GM21381 (cell line): ENCODE data around the gene RBM28.
"Not testable (repeated sequence)": the region's sequence is repeated elsewhere in the genome, so short reads cannot be mapped to it uniquely, and the experiment has no call there.

ENCODE experiments used
- ATAC-seq: cut with Tn5 transposase; IDR thresholded peaks from one replicate; pipeline ENCODE4 v1.9.1; 2021; ENCODE audit warnings: mild to moderate bottlenecking, moderate library complexity; ENCODE audit not compliant: unreplicated experiment

RBM28 gene

DNA sequence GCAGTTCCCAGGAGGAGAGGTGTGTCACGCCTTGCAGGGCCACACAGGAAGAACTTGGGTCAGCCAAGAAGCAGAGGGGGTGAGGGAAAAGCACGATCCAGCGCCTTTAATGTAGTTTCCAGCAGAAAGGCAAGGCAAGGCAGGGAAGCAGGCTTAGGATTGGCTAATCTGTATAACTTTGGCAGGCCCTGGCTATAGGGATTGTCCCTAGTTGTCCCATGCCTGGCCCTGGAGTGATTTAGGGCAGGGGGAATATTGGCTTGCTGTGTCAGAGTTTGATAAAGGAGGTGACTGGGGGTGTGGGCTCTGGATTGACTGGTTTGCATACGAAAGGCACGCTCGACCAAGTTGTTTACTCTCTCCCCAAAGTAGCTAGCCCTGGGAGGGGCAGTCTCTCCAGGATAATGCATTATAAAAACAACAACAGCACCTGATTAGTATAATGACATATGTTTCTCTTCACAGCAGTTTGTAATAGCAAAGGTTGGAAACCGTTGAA, 44.5 kb downstream of the RBM28 start:
- no peak for ATAC-seq

DNA sequence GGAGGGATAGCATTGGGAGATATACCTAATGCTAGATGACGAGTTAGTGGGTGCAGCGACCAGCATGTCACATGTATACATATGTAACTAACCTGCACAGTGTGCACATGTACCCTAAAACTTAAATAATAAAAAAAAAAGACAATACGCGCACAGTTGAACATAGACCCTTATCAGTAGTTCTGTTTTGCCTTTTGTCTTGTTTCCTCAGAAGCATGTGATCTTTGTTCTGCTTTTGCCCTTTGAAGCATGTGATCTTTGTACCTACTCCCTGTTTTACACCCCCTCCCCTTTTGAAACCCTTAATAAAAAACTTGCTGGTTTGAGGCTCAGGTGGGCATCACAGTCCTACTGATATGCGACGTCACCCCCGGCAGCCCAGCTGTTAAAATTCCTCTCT, 45.7 kb downstream of the RBM28 start:
- ATAC-seq, result not testable (repeated sequence)

DNA sequence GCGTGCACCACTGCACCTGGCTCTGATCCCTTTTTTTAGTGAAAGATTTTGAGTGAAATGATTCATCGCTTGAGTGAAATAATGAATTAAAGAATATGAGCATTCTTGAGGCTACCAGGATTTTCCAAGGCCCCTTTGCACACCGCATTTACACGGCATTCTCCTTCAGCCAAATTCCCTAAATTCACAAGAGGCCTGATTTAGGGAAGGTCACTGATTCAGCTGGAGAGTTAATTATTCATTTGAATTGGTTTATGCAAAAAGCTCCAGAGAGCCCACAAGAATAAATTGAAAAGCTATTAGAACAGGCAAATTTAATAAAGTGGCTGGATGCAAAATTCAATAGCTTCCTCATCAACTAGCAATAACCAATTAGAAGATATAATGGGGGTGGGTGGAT, 56.2 kb downstream of the RBM28 start:
- ATAC-seq, result no peak

DNA sequence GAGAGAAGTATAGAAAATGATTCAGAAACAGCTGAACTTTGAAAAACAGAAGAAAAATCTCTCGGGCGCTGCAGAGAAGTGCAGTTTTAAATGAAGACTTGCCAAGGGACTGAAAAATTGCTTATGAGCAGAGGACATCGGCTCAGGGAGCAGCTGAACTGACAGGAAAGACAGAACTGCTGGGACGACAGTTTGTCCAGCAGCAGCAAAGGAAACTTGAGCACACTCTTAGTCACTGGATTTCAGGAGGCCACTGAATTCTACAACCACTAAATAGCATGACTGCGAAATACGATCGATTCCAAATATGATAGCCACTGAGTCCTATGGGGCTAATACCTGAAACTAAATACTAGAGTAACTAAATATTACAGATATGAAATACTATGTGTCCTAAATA, 59.6 kb downstream of the RBM28 start:
- ATAC-seq, result no peak

GRCh38 chr7:128281605-128282380, 61.9 kb downstream of the RBM28 start:
- ATAC-seq, result no peak

GRCh38 chr7:128280451-128280850, 63.3 kb downstream of the RBM28 start:
- ATAC-seq, result not testable (repeated sequence)

DNA sequence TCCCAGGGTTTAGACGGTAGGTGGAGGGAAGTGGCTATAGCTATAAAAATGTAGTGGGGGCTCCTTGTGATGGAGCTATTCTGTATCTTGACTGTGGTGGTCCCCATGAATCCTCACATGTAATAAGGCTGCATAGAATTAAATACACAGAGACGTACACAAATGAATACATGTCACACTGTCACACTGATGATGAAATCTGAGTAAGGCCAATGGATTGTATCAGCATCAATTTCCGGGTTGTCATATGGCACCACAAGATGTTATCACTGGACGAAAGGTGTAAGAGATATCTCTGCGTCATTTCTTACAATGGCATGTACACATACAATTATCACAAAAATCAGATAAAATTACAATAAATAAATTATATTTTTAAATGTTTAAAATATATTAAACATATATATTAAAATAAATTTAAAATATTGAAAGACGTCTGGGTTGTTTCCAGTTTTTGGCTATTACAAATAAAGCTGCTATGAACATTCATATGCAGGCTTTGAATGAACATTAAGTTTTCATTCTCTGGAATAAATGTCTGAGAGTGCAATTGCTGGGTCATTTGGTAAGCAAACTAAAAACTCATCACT, 64.5 kb downstream of the RBM28 start:
- ATAC-seq, result no peak

- no peak for ATAC-seq
These were observed 65.3 kb downstream of the RBM28 start for GRCh38 chr7:128278366-128278765.

DNA sequence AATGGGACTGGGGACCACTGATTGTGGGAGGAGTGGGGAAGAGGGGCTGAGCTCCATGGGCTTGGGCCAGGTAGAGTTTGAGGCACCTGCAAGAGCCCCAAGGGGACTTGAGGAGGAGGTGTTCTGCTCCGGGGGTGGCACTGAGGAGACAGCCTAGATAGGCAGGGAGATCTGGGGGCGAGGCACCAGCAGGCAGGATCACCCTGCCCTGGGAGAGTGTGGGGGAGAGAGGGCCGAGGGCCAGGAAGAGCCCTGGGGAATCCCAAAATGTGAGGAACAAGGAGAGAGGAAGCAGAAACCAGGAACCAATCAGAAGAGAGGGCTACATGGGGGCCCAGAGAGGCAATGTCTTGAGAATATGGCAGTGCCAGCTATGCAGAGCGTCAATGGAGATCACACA, 68.0 kb downstream of the RBM28 start:
- no peak for ATAC-seq

- no peak for ATAC-seq
These were observed 68.7 kb downstream of the RBM28 start for GRCh38 chr7:128274884-128275603.

DNA sequence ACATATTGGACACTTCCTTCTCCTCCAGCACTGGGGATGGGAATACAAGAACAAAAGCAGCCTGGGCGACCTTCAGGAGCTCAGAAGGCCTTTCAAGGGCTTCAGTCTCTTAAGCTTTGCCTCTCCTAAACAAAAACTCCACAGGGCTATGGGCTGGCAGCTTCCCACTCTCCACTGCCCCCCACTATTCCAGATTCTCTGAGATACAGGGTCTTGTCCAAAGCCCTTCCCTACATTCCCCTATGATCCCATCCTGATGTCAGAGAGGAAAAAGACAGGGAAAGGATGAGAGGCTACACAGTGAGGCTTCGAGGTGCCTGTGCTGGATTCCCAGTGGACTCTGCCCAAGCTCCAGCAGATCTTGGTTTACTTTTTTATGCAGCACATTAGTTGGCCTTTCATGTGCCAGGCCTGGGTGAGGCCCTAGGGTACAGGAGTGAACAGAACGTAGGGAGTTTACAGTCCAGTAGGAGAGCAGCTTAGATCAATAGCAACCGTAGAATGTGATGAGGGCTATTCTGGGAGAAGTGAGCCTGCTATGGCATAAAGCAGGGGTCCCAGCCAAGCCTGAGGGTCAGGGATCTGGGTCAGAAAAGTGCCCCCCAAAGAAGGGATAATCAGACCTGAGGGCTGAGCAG, 69.3 kb downstream of the RBM28 start:
- no peak for ATAC-seq

DNA sequence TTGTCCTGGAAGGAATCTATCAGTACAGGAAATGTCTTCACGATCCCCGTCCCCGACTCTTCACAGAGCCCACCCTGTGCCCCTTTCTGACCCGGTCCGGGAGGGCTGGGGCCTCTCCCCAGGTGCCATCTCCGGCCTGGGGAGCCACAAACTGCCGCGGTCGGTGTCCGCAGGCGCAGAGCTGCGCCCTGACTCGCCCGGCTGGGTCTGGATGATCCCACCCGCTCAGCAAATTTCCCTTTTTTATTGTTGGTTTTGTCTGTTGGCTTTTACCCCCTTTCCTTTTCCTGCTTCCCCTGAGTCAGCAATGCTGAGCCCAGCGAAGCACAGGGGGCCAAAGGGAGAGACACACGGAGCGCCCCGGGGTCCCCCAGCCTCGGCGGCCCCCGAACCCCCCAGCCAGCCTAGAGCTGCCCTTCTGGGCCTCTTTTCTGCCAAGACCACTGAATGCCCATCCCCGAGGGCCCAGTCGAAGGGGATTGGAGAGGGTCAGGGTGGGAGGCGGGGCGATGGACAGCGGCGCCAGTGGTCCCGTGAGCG, 71.7 kb downstream of the RBM28 start:
- no peak for ATAC-seq

GRCh38 chr7:128271471-128271941, 72.2 kb downstream of the RBM28 start:
- ATAC-seq, result no peak

GRCh38 chr7:128270826-128271272, 72.9 kb downstream of the RBM28 start:
- ATAC-seq, result no peak

DNA sequence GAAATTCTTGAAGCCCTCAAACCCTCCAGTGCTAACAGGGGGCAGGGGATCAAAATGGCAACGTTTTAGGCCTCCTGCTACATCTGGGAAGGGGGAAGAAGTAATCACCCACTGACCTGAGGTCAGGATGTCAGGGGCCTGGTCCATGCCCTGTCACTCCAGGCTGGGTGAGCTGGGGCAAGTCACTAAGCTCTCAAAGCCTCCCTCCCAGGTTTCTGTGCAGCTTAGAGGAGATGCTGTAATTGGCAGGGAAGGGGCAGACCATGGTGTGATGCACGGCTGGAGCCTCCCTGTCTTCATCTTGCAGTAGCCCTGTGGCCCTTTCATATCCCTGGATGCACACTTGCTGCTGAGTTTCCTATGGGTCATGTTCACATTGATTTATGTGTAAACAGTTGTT, 75.5 kb downstream of the RBM28 start:
- ATAC-seq, result no peak

DNA sequence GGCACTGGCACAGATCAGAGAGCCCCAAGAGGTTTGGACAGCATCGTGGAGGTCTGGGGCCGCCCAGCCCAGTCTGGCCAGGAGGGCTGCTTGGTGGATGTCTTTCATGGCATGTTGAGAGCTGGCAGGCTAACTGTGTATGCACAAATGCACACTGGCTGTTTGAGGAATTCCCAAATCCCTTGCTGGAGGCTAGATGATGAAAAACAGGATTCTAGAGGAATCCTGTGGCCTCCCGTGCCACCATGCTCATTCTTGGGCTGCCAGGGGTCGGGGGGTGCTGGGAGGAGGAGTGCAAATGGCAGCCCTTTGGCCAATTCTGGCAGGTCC, 76.1 kb downstream of the RBM28 start:
- ATAC-seq, result no peak

GRCh38 chr7:128266883-128267594, 76.7 kb downstream of the RBM28 start:
- ATAC-seq, result no peak

GRCh38 chr7:128266529-128266882, 77.2 kb downstream of the RBM28 start:
- no peak for ATAC-seq

- no peak for ATAC-seq
These were observed 77.8 kb downstream of the RBM28 start for GRCh38 chr7:128265906-128266300.

GRCh38 chr7:128265156-128265905, 78.4 kb downstream of the RBM28 start:
- no peak for ATAC-seq
